Stimulated activated CD4-positive, alpha-beta T cell treated with anti-CD3 and anti-CD28 coated beads, TNF-alpha, amount 100 ng/mL, for 24 hours (primary cell): ENCODE measurements around the gene FUT3.
"Not testable (repeated sequence)": the region's sequence is repeated elsewhere in the genome, so short reads cannot be mapped to it uniquely, and the experiment has no call there.

ENCODE experiments used
- DNase-seq, 3 experiments: peaks; one replicate each; pipeline ENCODE4 v3.0.0-alpha.2; 2020; ENCODE audit warnings: low read depth in 3 of 3

Gene FUT3

DNA sequence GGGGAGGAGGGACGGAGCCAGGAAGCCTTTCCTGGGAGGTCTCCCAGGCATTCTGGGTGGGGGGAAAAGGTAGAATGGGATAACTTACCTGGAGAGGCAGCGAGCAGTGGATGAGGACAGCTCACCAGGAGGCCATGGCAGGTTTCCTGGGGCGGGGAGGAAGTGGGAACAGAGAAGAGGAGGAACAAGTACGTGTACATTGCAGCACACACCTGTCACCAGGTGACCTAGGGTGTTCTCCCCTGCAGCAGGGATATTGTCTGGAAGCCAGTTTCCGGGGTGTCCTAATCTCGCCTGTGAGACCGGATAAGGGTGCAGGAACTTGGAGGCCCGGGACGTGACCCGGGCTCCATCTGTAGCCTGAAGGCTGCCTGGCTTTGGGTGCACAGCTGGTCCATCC, at the start of gene FUT3:
Gene FUT3 (minus strand): TSS at position 148 of the 400 bp plus-strand sequence.
- DNase-seq, result no peak

DNA sequence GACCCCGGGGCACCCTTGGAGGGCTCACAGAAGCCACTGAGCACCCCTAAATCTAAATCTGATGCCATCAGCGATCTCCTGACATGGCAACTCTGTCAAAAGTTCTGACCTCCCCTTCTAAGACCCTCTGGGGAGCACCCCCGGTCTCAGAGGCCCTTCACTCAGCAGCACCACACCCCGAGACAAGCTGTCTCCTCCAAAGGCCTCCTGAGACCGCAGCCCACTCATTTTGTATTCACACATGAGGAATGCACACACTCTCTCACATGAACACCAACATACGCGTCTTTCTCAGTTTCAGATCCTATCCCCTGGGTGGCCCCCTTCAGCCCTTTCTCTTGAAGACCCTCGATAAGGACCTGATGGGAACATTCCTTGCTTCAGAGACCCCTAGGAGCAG, 49.7 kb upstream of the FUT3 start:
- DNase-seq, result no peak

GRCh38 chr19:5899728-5900526, 48.7 kb upstream of the FUT3 start:
- no peak for DNase-seq

DNA sequence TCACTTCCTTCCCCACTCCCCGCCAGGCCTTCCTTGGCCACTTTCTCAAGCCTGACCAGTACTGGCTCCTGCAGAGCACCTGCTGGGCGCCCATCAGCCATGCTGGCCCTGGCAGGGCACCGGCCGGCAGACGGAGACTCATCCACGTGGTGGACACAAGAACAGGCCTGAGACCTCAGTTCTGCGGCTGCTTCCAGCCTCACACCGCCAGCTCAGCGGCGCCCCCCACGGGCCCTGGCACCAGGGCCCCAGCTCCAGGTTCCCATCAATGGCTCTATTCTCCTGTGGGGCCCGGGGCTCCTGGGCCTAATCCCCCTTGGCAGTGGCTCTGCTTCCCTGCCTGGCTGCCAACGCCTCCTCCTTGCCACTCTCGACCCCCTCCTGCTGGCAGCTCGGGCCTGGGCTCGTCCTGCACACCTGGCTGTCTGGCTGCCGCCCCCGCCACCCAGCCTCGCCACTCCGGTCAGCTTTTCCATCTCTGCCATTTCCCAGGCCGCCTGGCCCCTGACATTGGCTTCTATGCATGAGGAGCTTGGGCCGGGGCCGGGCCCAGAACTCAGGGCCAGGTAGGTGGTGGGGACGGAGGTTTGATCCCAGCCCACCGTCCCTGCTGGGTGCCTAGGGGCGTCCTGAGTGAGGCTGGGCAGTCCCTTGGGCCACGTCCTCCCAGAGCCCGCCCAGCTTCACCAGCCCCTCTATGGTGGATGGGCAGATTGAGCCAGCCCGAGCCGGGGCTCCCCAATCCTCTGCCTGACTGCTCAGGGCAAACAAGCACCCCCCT, 46.1 kb upstream of the FUT3 start:
- DNase-seq, result no peak

GRCh38 chr19:5896365-5897076, 45.3 kb upstream of the FUT3 start:
- DNase-seq, result no peak

- no peak for DNase-seq
Measured at GRCh38 chr19:5895890-5896289, 44.6 kb upstream of the FUT3 start.

GRCh38 chr19:5895409-5895808, 44.2 kb upstream of the FUT3 start:
- DNase-seq, result no peak

GRCh38 chr19:5894704-5895349, 43.6 kb upstream of the FUT3 start:
- DNase-seq, result no peak

- no peak for DNase-seq
Measured at GRCh38 chr19:5893907-5894703, 42.9 kb upstream of the FUT3 start.

DNA sequence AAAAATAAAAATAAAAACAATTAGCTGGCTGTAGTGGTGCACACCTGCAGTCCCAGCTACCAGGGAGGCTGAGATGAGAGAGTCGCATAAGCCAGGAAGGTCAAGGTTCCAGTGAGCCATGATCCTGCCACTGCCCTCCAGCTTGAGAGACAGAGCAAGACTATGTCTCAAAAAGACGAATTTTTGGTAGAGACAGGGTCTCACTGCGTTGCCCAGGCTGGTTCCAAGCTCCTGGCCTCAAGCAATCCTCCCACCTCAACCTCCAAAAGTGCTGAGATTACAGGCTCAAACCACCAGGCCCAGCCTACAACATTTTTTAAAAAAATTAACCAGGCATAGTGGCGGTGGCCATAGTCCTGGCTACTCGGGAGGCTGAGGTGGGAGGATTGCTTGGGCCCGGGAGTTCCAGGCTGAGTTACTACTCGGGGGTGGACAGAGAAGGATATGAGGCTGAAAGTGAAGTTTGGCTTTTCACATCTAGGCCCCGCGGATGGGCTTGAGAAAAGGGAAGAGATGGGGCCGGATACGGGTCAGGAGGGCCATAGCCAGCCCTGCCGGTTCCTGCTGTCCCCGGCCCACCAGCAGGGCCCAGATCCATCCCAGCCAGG, 42.2 kb upstream of the FUT3 start:
- DNase-seq, result no peak

DNA sequence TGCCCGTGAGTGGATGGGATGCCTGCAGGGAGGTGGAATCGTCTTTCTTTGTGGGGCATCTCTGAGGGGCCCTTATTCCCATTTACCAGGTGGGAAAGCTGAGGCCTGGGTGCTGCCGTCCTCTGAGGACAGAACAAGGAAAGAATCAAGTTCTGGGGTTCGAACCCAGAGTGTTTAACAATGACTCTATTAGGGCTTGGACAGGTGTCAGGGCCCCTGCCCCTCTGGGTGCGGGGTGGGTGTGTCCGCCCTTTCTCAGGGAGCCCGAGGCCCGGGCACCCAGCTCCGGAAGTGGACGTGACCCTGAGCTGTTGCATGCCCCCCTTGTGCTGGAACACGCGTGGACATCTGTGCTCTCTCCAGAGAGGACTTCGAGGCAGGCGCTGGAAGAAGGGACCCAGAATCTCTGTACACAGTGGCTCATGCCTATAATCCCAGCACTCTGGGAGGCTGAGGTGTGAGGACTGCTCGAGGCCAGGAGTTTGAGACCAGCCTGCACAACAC, 41.6 kb upstream of the FUT3 start:
- no peak for DNase-seq

- no peak for DNase-seq
Measured at GRCh38 chr19:5891938-5892771, 40.9 kb upstream of the FUT3 start.

DNA sequence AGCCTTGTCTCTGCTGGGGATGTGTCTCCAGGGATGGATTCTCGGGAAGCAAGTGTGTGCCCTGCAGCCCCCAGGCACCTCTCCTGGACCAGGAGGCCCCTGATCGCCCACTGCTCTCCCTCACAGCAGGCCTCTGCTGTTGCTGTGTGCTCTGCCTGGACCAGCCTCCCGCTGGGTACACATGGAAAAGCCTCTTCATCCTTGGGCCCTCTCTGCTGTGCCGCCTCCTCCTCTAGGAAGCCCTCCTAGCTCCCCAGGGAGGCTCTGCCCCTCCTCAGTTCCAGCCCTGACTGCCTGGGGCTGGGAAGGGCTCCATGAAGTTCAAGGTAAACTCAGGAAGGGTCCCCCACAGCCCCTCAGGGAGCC, 40.3 kb upstream of the FUT3 start:
- no peak for DNase-seq

- DNase-seq, result no peak
Measured at GRCh38 chr19:5890099-5890498, 38.9 kb upstream of the FUT3 start.

GRCh38 chr19:5889288-5889971, 38.2 kb upstream of the FUT3 start:
- no peak for DNase-seq

- not testable (repeated sequence) for DNase-seq
Measured at GRCh38 chr19:5884065-5884811, 33.0 kb upstream of the FUT3 start.

DNA sequence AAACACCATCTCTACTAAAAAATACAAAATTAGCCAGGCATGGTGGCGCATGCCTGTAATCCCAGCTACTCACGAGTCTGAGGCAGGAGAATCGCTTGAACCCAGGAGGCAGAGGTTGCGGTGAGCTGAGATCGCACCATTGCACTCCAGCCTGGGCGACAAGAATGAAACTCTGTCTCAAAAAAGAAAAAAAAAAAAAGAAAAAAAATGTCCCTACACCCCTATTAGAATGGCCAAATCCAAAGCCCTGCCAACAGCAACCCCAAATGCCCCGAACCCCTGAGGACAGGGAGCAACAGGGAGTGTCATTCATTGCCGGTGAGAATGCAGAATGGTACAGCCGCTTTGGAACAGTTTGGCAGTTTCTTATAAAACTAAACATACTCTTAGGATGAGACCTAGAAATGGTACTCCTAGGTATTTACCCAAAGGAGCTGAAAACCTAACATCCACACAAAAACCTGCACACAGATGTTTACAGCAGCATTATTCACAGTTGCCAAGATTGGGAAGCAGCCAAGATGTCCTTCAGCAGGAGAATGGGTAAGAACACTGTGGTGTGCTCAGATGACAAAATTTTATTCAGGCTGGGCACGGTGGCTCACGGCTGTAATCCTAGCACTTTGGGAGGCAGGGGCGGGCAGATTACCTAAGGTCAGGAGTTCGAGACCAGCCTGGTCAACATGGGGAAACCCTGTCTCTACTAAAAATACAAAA, 32.1 kb upstream of the FUT3 start:
- DNase-seq, result not testable (repeated sequence)
